ENCODE data around the gene CDON. TPM values are rescaled to one million over a fixed set of nuclear protein-coding genes. Genes with fewer than 3 reads are reported as not detected.
"Not testable (repeated sequence)": the region's sequence is repeated elsewhere in the genome, so short reads cannot be mapped to it uniquely, and the experiment has no call there.

Gene CDON
- total and polyA plus RNA-seq, 9 donors = 15.0 to 211 (median 124) TPM

- no peaks in the 10 kb centered on the region for H3K36me3 ChIP-seq
- intact Hi-C loops (cut with DNase I) = no loop called here
- 83 to 86% (median 84%) methylated on average over 13 of the region's 13 CpGs for WGBS, 3 donors
- H3K27me3 ChIP-seq = no peaks in the 10 kb centered on the region
- H3K27ac ChIP-seq = no peak overlapping the region
- H3K9me3 ChIP-seq = no peaks in the 10 kb centered on the region
- DNase-seq = no peak
- H3K4me1 ChIP-seq (ENCODE audit: insufficient read depth) = no peaks in the 10 kb centered on the region
- TF ChIP-seq CTCF (IDR thresholded peaks at IDR 0.05) (no peak), EP300 (IDR thresholded peaks at IDR 0.05) (no peak), POLR2A (IDR thresholded peaks at IDR 0.05) (no peak)
- no peak overlapping the region for H3K4me3 ChIP-seq
Observed at GRCh38 chr11:125918140-125918840, 144.4 kb downstream of the CDON start.

DNA sequence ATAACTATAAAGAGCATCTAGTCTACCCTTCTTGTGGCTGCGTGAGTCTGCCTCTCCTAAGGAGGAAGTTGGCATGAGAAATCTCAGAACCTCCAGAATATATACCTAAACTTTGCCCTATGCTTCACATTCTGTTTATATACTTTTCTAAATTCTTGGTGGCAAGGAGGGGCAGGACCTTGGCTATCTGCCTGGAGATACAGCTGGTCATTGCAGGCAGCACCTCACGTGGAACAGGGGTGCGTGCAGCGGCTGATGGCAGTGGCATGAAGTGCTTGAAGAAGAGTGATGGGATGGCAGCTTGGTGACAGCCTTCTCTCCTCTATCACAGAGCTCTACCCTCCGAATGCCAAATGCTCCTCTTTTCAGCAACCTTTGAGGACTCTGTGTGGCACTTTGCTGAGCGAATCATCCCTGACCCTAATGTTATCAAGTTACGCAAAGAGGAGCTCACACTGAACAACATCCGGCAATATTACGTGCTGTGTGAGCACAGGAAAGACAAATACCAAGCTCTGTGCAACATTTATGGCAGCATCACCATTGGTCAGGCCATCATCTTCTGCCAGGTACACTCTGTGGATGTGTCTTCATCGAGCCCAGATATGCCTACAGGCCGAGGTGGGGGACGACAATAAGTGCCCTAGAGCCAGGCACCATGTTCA lies 145.9 kb downstream of the CDON start:
- intact Hi-C loops (cut with DNase I) = no loop called here
- no peak overlapping the region for H3K4me3 ChIP-seq
- no peak for TF ChIP-seq EP300 (IDR thresholded peaks at IDR 0.05)
- no peak for TF ChIP-seq CTCF (IDR thresholded peaks at IDR 0.05)
- TF ChIP-seq POLR2A (IDR thresholded peaks at IDR 0.05) = no peak
- H3K4me1 ChIP-seq (ENCODE audit: insufficient read depth) = no peaks in the 10 kb centered on the region
- no peaks in the 10 kb centered on the region for H3K36me3 ChIP-seq
- no peaks in the 10 kb centered on the region for H3K27me3 ChIP-seq
- 83 to 87% (median 84%) methylated on average over 12 of the region's 12 CpGs for WGBS, 3 donors
- H3K9me3 ChIP-seq = no peaks in the 10 kb centered on the region
- no peak for DNase-seq
- H3K27ac ChIP-seq = no peak overlapping the region

DNA sequence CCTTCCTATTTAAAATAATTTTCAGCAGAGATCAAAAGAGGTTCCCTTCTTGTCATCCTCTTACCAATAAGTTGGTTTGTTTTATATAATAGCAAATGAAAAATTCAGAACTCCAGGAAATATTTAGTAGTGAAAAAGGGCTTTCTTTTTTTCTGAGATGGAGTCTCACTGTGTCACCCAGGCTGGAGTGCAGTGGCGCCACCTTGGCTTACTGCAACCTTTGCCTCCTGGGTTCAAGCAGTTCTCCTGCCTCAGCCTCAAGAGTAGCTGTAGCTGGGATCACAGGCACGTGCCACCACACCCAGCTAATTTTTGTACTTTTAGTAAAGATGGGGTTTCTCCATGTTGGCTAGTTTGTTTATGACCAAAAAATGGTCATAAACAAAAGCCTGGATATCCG lies 148.1 kb downstream of the CDON start:
- 73 to 79% (median 77%) methylated on average over 3 of the region's 3 CpGs for WGBS, 3 donors
- intact Hi-C loops (cut with DNase I) = not testable (repeated sequence)

GRCh38 chr11:125910226-125910849 lies 152.3 kb downstream of the CDON start:
- H3K27me3 ChIP-seq = no peaks in the 10 kb centered on the region
- intact Hi-C loops (cut with DNase I) = no loop called here
- no peak for TF ChIP-seq EP300 (IDR thresholded peaks at IDR 0.05)
- no peak for TF ChIP-seq CTCF (IDR thresholded peaks at IDR 0.05)
- no peak for TF ChIP-seq POLR2A (IDR thresholded peaks at IDR 0.05)
- no peaks in the 10 kb centered on the region for H3K4me1 ChIP-seq (ENCODE audit: insufficient read depth)
- H3K36me3 ChIP-seq = no peaks in the 10 kb centered on the region
- no peaks in the 10 kb centered on the region for H3K9me3 ChIP-seq
- no peak for DNase-seq
- no peak overlapping the region for H3K4me3 ChIP-seq
- no peak overlapping the region for H3K27ac ChIP-seq
- 69 to 77% (median 76%) methylated on average over 8 of the region's 8 CpGs for WGBS, 3 donors

More for the DNA sequence above, 148.1 kb downstream of the CDON start:
- H3K4me1 ChIP-seq (ENCODE audit: insufficient read depth); H3K9me3 ChIP-seq; H3K27ac ChIP-seq; H3K36me3 ChIP-seq; H3K4me3 ChIP-seq; DNase-seq; H3K27me3 ChIP-seq: not testable (repeated sequence)

Other genes with a start within 250 kb of the CDON start
- not detected for gene PATE4, start 229.6 kb downstream of the CDON start, total RNA-seq
- not detected for gene PATE4, start 229.6 kb downstream of the CDON start, polyA plus RNA-seq
- 1 to 10 TPM; 2.2 to 5.5 (median 4.5) TPM for gene HYLS1, start 175.2 kb downstream of the CDON start, total RNA-seq
- gene HYLS1, start 175.2 kb downstream of the CDON start, polyA plus RNA-seq = 1 to 10 TPM; 3.0 to 8.8 TPM
- gene PUS3, start 159.7 kb downstream of the CDON start, total RNA-seq = 10 to 100 TPM in 2 of 7 donors, 1 to 10 TPM in 5; 3.8 to 13.1 (median 8.9) TPM
- 10 to 100 TPM in 1 of 2 donors, 1 to 10 TPM in 1; 6.4 to 16.7 TPM for gene PUS3, start 159.7 kb downstream of the CDON start, polyA plus RNA-seq
- under 1 TPM in 6 of 7 donors, not detected in 1; 0.23 to 0.92 (median 0.56) TPM for gene DDX25, start 158.4 kb downstream of the CDON start, total RNA-seq
- gene DDX25, start 158.4 kb downstream of the CDON start, polyA plus RNA-seq = under 1 TPM; 0.51 to 0.88 TPM
- 1 to 10 TPM in 3 of 7 donors, under 1 TPM in 4; 0.08 to 3.3 (median 0.97) TPM for gene VSIG10L2, start 116.8 kb downstream of the CDON start, total RNA-seq
- under 1 TPM; 0.25 to 0.40 TPM for gene VSIG10L2, start 116.8 kb downstream of the CDON start, polyA plus RNA-seq
- 10 to 100 TPM; 18.2 to 29.0 (median 26.2) TPM for gene RPUSD4, start 148.8 kb upstream of the CDON start, total RNA-seq
- 10 to 100 TPM; 21.6 to 30.3 TPM for gene RPUSD4, start 148.8 kb upstream of the CDON start, polyA plus RNA-seq
- 10 to 100 TPM in 6 of 7 donors, 1 to 10 TPM in 1; 7.3 to 18.5 (median 12.7) TPM for gene FAM118B, start 148.9 kb upstream of the CDON start, total RNA-seq
- 10 to 100 TPM in 1 of 2 donors, 1 to 10 TPM in 1; 7.4 to 18.9 TPM for gene FAM118B, start 148.9 kb upstream of the CDON start, polyA plus RNA-seq
- gene SRPRA, start 206.0 kb upstream of the CDON start, total RNA-seq = 100 to 1,000 TPM in 2 of 7 donors, 10 to 100 TPM in 5; 45.3 to 113 (median 86.0) TPM
- 100 to 1,000 TPM in 1 of 2 donors, 10 to 100 TPM in 1; 50.1 to 115 TPM for gene SRPRA, start 206.0 kb upstream of the CDON start, polyA plus RNA-seq
- gene FOXRED1, start 206.3 kb upstream of the CDON start, total RNA-seq = 10 to 100 TPM; 10.3 to 24.8 (median 17.3) TPM
- gene FOXRED1, start 206.3 kb upstream of the CDON start, polyA plus RNA-seq = 10 to 100 TPM; 15.2 to 18.8 TPM
- gene TIRAP, start 220.2 kb upstream of the CDON start, total RNA-seq = 10 to 100 TPM in 6 of 7 donors, 1 to 10 TPM in 1; 7.6 to 16.0 (median 14.5) TPM
- 10 to 100 TPM; 11.8 to 13.9 TPM for gene TIRAP, start 220.2 kb upstream of the CDON start, polyA plus RNA-seq
- 10 to 100 TPM in 6 of 7 donors, 1 to 10 TPM in 1; 6.6 to 17.2 (median 13.5) TPM for gene DCPS, start 241.2 kb upstream of the CDON start, total RNA-seq
- 10 to 100 TPM; 12.4 to 17.2 TPM for gene DCPS, start 241.2 kb upstream of the CDON start, polyA plus RNA-seq